Dedifferentiated amniotic fluid mesenchymal stem cell (primary cell): ENCODE data around the gene SLC22A16.
"Not testable (repeated sequence)": the region's sequence is repeated elsewhere in the genome, so short reads cannot be mapped to it uniquely, and the experiment has no call there.

Experiments
- DNase-seq: peaks from one replicate; pipeline ENCODE4 v3.0.0-alpha.2; 2016; ENCODE audit errors: extremely low spot score

The SLC22A16 gene

DNA sequence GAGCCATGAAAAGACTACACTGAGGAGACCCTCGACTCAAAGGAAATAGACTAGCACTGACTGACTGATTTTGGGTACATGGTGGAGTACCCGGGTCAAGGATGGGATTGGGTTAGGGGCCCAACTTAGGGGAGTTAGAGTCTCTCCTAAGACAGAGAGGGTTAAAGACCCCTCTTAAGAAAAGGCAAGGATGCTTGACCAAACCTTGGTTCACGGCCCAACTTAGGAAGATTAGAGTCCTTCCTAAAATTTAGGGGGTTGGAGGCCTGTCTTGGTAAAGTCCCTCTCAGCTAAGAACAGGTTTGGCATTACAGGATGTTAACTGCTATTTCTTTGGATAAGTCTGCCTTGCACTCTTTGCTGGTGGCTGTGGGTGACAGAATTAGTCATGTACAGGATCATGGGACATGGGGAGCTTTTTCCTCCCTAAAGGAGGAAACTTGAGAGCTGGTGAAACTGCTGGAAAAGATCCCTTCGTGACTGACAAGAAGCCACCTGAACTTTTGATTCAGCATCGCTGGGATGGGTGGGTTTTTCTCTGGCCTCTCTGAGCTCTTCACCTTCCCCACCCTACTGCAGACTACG, 12.3 kb upstream of the SLC22A16 start:
- DNase-seq, result no peak

DNA sequence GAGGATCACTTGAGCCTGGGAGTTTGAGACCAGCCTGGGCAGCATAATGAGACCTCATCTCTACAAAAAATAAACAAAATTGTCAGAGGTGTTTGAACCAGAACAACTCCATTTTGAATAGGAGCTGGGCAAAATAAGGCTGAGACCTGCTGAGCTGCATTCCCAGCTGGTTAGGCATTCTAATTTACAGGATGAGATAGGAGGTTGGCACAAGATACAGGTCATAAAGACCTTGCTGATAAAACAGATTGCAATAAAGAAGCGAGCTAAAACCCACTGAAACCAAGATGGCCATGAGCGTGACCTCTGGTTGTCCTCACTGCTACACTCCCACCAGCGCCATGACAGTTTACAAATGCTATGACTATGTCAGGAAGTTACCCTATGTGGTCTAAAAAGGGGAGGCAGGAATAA, 11.6 kb upstream of the SLC22A16 start:
- not testable (repeated sequence) for DNase-seq

DNA sequence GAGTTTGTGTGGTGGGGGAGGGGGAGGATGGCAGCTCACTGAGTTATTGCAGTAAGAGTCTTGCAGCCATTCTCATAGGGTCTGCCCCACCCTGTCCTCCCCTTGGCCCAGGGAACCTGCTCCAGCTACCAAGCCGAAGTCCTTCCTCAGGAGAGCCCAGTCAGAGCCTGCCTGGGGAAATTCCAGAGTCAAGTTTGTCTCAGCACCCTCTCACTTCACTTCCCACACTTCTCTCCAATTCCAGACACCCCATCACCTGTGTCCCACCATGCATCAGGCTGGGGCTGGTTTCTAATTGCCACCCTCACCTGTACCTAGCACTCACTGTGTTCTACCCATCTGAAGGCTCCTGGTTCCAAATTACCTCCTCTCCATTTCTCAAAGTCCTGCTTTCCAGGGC, 10.3 kb upstream of the SLC22A16 start:
- no peak for DNase-seq

DNA sequence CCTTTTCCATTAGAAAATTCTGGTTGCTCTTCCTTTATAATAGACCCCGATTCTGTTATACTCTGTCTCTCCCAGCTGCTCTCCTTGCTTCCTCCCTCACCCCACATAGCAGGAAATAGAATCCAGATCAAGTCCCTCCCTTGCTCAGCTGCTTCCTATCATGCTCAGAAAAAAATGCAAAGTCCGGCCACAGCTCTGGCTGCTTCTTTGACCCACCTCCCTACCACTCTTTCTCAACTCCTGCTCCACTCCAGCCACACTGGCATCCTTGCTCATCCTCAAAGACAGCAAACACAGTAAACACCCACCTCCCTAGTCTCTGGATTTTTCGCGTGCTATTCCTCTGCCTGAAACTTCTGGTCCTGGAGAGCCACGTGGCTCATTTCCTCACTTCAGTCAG, 9.1 kb upstream of the SLC22A16 start:
- DNase-seq, result no peak

DNA sequence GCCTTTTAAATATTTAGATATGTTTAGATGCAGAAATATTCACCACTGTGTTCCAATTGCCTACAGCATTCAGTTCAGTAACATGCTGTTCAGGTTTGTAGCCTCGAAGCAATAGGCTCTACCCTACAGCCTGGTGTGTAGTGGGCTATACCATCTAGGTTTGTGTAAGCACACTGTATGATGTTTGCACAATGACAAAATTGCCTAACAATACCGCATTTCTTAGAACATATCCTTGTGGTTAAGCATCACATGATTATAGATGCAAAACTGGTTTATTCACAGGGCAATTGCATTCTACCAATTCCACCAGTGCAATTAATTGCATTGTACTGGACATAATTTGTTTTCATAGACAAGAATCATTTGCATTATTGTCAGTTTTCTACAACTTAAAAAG, 7.9 kb upstream of the SLC22A16 start:
- no peak for DNase-seq

DNA sequence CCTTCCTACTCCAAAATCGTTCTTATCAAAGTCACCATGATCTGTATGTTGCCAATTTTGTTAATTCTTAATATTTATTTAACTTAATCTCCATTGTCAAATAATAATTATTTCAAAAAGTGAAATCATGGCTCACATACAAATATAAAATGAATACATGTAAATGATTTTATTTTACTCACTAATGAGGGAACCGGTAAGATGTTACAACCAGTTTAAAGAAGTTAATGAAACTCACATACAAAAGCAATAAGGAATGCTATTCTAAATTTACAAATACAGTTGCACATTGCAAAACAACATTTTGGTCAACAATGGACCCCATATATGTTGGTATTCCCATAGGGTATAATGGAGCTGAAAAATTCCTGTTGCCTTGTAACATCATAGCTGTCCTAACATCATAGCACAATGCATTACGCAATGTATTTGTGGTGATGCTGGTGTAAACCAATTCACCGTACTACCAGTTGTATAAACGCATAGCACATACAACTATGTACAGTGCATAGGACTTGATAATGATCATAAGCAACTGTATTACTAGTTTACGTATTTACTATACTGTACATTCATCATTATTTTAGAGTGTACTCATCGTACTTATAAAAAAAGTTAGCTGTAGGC, 6.5 kb upstream of the SLC22A16 start:
- no peak for DNase-seq

DNA sequence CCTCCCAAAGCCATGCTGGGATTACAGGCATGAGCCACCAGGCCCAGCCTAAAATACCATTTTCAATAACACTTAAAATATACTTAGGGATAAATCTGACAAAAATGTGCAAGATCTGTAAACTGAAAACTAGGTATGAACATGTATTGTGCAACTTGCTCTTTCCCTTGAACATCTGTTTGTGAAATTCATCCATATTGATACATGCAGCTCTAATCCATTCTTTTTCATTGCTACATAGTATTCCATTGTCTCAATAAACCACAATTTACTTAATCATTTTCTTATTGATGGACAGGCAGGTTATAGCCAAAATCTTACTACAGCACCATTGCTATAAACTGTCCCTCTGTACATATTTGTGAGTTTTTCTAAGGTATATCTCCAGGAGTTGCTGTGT, 4.7 kb upstream of the SLC22A16 start:
- no peak for DNase-seq

DNA sequence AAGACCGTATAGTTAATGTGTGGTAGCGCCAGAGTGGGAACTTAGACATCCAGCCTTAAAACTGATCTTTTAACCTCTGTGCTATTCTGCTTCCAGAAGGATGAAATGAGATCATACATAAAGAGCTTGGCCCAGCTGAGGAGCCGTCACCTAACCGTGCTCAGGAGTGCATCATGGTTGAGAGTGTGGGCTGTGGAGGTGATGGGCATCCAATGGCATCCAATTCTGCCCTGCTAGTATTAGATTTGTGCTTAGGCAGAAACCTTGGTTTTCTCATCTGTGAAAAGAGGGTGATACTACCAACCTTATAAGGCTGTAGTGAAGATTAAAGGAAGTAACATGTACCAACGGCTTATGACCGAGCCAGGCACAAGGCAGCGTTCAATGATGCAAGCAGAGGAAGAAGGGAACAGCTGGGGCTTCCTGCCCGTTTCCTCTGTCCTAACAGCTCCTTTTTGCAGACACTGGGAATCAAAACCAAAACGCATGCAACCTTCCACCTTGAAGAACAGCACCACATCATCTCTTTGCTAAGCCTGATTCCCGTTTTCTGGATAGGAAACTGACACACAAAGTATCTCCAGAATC, 1.3 kb downstream of the SLC22A16 start:
- no peak for DNase-seq

DNA sequence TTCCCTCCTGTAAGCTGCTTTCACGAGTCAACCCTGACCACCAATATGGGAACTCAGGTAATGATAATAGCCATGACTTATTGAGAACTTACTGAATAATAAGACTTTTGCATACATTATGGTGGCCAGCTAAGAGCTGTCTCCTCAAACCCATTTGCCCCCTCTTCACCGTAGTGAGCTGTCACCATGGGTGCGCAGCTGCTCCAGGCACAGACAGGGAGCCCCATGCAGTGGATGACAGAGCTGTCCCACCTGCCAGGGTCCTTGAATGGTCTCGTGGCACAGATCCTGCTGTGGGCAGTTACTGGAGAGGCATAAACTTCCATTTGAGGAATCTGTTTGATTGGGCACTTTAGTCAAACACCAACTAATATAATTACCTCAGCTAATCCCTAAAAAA, 1.9 kb downstream of the SLC22A16 start:
- DNase-seq, result no peak

DNA sequence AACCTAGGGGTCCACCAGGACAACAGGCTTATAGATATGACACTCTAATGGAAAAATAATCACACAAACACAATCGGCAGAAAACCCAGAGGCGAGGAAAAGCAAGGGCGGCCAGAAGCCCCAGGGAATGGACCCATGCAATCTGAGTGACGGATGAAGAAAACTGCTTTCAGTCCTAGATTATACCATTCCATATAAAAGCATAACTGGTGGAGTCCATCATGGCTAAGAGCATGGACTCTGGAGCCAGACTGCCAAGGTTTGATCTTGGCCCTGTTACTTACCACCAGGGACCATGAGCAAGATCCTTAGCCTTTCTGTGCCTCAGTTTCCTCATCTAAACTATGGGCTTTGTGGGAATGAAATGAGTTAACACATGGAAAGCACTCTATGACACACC, 3.7 kb downstream of the SLC22A16 start:
- DNase-seq, result no peak

DNA sequence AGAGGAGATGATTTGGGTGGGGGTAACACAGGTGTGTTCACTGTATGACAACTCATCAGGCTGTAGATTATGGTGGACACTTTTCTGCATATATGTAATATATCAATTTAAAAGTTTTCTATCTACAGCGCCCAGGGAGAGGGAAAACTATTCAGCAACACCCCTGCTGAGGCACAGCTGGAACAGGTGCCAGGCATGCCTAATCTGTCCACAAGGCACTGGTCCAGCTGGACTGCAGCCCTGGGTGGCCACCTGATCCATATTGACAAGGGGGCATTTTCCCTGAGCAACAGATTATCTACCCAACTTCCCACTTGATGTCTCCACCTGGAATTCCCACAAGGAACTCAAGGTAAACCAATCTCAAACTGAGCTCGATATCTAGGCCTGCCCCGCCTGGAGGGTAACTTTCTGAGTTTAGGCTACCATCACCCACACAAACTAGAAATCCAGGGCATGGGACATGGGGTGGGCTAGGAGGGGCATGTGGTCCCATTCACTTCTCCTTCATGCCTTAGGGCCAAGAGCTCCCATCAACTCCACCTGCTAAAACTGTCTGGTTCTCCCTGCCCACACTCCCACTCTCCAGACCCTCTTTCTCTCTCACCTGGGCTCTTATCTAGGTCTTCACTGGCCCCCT, 4.6 kb downstream of the SLC22A16 start:
- no peak for DNase-seq

DNA sequence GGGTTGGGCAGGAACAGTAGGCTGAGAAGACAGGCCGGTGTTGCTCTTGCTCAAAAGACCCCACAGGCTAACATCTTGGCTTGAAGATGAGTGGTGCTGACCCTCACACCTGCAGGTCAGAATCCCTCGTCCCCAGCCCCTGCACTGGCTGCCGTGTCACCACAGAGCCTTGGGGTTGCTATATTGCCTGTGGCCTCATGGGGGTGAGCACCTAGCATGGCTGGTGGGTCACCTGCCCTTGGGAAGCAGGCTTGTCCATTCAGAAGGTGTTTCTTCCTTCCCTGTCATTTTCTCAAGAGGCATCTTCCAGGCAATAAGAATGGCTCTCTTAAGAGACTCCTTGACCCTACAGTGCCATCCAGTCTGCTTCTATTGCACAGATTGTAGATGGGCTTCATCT, 7.7 kb downstream of the SLC22A16 start:
- no peak for DNase-seq

DNA sequence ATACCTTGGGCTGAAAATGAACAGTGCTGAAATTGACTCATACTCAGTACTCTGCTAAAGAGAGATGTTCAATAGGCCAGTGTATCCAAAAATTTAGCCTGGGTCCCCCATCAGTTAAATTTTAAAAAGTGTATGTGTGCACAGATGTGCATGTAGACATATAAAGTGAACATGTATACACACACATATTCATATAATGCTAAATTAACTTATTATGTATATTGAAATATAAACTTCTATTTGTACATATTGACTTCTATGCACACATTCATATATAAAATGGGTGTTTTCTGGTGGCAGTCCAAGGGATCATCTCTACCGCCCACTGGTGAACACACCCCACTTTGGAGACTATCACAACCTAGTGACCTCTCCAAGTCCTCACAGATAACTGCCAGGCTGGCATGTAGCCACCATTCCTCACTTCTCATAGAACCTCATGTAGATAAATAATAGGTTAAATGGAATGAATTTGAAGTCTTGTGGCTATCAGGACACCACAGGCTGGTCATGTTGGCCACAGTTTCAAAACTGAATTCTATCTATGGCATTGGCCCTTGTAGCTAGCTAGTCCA, 8.8 kb downstream of the SLC22A16 start:
- no peak for DNase-seq

DNA sequence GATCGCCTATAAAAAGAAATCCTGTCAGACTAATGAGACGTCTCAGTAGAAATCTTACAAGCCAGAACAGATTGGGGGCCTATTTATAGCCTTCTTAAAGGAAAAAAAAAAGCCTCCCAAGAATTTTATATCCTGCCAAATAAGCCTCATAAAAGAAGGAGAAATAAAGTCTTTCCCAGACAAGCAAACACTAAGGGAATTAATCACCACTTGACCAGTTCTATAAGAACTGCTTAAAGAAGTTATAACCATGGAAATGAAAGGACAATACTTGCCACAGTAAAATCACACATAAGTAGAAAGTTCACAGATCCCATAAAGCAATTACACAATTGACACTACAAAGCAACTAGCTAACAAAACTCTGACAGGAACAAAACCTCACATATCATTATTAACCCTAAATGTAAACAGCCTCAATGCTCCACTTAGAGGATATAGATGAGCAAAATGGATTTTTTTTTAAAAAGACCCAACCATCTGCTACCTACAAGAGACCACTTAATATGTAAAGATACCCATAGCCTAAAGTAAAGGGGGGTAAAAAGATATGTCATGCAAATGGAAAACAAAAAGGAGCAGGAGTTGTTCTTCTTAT, 13.4 kb downstream of the SLC22A16 start:
- DNase-seq, result no peak

DNA sequence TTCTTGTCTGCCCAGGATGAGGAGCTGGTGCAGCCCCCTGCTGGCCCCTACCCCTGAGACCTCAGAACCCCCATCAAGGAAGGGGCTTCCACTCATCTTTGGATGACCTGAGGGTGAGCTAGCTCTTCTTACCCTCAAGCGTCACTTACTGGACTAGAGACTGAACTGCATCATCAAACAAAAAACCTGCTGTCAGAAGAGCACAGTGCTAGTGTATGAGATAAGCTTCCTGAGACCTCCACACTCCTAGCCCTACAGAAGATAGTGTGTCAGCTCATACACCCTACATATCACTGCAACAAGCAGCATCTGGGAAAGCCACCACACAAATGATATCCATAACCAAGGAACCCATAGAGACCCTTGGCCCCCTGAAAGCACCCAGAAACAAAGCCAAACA, 15.0 kb downstream of the SLC22A16 start:
- DNase-seq, result no peak

DNA sequence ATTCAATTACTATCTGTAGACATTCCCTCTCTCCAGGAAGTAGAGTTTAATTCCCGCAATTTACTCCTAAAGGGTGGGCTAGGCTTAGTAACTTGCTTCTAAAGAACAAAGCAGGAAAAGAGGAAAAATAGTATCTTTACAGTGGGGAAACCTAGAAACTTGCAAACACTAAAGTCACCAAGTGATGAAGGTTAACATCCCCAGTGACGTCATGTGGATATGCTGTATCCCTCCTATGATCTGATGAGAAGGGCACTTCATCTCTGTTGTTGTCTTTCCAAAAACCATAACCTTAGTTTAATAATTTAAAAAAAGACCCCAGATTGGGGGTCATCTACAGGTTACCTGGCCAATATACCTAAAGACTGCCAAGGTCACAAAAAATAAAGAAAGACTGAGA, 17.3 kb downstream of the SLC22A16 start:
- no peak for DNase-seq

DNA sequence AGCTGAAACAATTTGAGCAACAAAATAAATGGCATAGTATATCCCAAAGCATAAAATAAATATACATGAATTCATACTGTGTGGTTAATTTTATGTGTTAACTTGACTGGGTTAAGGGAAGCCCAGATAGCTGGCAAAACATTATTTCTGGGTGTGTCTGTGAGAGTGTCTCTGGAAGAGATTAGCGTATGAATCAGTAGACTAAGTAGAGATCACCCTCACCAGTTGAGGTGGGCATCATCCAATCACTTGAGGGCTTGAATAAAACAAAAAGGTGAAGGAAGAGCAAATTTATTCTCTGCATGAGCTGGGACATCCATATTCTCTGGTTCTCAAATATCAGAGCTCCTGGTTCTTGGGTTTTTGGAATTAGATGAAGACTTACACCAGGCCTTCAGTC, 17.9 kb downstream of the SLC22A16 start:
- DNase-seq, result no peak

DNA sequence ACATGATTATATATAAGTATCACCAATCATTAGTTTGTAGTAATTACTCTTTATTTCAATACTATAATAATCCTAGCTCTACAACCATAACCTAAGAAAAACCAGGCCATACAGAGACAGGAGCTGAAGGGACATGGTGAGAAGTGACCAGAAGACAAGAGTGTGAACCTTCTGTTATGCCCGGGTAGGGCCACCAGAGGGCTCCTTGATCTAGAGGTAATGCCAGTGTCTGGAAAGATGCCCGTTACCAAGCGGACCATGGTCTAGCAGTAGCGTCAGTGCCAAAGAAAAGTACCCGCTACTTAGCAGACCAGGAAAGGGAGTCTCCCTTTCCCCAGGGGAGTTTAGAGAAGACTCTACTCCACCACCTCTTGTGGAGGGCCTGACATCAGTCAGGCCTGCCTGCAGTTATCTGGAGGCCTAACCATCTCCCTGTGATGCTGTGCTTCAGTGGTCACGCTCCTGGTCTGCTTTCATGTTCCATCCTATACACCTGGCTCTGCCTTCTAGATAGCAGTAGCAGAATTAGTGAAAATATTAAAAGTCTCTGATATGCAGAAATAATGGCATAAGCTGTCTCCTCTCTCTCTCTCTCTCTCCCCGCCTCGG, 18.7 kb downstream of the SLC22A16 start:
- DNase-seq, result not testable (repeated sequence)

DNA sequence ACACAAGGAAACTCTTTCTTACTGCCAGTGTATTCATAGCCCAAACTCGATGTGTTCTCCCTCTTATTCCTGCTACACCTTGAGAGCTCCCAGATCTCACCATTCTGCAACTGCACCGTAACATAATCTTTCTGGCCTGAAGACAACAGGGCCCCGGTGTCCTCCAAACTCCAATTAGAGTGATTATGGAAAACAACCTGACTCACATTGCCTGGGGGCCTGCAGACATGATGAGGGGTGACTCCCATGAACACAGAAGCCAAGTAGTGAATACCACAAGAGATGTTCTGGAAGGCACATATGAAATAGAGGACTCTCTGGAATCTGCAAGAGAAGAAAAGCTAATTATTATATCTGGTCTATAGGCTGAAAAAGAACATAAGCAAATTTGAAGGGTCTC, 19.7 kb downstream of the SLC22A16 start:
- DNase-seq, result no peak

DNA sequence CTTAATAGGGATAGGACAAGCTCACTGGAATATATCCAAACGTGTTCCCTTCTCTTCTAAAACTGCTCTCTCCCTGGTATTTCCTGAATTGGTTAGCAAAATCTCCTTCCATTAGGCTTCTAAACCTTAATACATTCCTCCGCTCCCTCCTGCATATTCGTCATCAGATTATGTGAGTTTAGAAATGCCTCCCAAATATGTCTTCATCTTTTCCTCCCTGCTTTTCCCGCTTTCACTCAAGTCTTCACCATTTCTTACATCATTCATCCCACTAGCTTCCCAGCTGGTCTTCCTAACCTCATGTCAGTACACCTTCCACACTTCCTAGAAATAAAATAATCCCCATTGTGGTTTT, 26.9 kb downstream of the SLC22A16 start:
- DNase-seq, result no peak

DNA sequence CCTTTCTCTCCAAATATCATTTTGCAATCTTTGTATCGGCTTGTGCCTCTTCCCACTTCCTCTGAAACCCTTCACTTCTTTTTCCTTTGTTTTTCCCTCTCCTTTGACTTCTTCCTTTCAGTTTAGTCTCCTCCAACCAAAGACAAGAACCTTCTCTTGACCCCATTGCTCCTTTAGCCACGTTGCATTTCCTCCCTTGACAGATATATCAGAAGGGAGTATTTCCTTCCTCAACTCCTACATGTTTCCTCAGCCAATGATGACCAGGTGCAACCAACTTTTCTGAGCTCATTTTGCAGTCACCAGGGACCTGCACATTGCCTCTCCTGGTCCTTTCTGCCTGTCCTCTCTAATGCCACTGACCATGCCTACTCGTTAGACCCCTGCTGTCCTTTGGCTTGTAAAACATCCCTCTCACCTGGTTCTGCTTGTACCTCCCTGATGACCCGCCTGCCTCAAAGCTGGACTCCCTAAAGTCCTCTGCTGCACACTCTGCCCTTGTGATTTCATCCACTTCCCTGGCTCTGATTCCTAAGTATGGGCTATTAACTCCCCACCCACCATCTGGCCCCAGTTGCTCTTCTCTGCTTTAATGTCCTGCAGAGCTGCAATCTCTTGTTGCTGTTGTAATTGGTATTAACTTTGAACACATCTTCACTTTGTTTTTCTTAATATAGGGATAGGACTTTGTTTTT, 27.4 kb downstream of the SLC22A16 start:
- no peak for DNase-seq

DNA sequence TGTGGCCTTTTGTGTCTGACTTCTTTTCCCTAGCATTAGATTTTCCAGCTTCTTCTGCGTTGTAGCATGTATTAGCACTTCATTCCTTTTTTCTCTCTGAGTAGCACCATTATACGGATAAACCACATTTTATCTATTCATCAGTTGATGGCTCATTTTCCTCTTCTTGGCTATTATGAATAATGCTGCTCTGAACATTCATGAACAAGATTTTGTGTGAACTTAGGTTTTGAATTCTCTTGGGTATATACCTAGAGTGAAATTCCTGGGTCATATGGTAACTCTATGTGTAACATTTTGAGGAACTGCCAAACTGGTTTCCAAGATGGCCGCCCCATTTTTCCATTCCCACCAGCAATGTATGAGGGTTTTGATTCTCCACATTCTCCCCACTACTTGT, 28.7 kb downstream of the SLC22A16 start:
- DNase-seq, result no peak
